Measurements from ENCODE around the gene MICAL3.

DNA sequence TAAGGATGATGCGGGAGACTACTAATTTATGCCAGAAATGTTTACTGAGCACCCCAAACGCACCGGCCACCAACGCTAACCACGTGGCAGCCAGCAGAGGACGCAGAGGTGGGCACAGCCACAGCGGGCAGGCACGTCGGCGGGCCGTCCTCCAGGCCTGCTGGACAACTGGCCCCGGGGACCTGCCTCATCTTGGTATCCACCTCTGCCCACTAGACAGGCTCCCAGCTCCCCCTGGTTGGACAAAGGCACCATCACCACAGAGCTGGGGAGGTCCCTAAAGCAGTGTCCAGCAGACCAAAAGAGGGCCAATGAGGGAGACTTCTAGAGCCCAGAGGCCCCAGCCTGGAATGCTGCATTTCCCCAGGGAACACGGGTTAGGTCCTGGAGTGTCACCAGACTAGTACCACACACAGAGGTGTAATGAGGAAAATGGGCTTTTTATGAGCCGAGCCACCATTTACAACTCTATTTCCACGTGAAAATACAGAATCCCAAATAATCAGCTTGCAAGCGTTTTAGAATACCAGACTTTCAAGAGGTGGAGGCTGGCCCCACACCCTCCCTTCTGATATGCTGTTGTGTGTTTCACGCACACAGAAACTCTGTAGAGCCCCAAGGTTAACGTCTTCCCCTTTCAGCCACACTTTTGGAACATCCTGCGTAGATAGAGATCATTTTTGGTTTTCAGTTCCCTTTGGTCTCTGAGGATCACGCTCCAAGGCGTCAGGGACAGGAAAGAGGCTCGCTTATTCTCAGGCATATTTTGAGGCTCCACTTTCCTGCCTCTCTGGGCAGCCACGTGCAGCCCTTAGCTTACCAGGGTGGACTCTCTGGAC, 226.4 kb downstream of the MICAL3 start:
- TF ChIP-seq SUZ12 (IDR thresholded peaks at IDR 0.05; ENCODE audit: extremely low read depth, insufficient read depth, insufficient read length), result no peak
- TF ChIP-seq ZNF274 (IDR thresholded peaks at IDR 0.05; ENCODE audit: low read depth, low read length), result no peak
- no peak for TF ChIP-seq YY1 (IDR thresholded peaks at IDR 0.05; ENCODE audit: insufficient read depth, insufficient read length)

All from NT2/D1 (cell line).